HL-60 (cell line): ENCODE measurements around the gene LMF2.

Source experiments
- POLR2AphosphoS5 ChIP-seq: IDR thresholded peaks from 2 replicates; pipeline ENCODE4 v1.6.1; 2012; ENCODE audit warnings: low read depth
- REST ChIP-seq: IDR thresholded peaks from 2 replicates; pipeline ENCODE4 v1.6.1; 2012; ENCODE audit warnings: low read depth; ENCODE audit not compliant: insufficient replicate concordance
- SPI1 ChIP-seq: IDR thresholded peaks from 2 replicates; pipeline ENCODE4 v1.6.1; 2012; ENCODE audit warnings: low read depth, mild to moderate bottlenecking, borderline replicate concordance
- TF ChIP-seq, protein P1 (sequence below): IDR thresholded peaks from one replicate; pipeline ENCODE4 v1.5.1; 2011; ENCODE audit warnings: low read length, control low read depth, inconsistent platforms; ENCODE audit not compliant: insufficient read depth

DNA sequence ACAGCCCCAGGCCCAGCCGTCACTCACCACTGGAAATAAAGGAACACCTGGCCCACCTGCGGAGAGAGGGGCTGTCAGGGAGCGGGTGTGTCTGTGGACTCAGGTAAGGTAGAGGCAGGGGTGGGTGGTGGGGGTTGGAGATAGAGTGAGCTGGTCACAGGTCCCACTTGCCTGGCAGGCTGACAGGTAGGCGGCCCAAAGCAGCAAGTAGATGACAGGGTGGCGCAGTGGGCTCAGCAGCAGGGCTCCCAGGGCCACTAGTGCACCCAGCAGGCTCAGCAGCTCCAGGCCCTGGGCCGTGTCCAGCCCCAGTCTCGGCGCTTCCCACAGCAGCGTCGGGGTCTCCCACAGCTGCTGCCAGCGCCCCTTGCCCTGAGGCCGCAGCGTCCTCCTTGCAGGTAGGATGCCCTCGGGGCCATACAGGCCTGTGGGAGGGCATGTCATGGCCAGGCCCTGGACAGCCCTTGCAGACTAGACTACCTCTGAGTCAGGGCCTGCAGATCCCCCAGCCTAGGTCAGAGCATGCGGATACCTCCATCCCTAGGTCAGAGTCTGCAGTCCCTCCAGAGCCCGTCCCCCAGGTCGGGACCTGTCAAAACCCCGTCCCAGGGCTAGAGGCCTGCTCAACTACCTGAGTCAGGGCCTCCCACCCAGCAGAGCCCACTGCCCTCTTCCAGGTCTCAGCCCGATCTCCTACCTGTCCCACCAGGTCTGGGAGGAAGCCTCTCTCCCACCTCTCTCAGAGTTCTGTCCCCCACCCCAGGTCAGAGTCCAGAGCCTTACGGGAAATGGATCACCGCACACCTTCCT, 686 bp downstream of the LMF2 start:
- TF ChIP-seq, protein P1, sequence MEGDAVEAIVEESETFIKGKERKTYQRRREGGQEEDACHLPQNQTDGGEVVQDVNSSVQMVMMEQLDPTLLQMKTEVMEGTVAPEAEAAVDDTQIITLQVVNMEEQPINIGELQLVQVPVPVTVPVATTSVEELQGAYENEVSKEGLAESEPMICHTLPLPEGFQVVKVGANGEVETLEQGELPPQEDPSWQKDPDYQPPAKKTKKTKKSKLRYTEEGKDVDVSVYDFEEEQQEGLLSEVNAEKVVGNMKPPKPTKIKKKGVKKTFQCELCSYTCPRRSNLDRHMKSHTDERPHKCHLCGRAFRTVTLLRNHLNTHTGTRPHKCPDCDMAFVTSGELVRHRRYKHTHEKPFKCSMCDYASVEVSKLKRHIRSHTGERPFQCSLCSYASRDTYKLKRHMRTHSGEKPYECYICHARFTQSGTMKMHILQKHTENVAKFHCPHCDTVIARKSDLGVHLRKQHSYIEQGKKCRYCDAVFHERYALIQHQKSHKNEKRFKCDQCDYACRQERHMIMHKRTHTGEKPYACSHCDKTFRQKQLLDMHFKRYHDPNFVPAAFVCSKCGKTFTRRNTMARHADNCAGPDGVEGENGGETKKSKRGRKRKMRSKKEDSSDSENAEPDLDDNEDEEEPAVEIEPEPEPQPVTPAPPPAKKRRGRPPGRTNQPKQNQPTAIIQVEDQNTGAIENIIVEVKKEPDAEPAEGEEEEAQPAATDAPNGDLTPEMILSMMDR, result no peak
- TF ChIP-seq POLR2AphosphoS5 (no peak), REST (no peak), SPI1 (no peak)
